CD4-positive, alpha-beta T cell treated with Interleukin-21 for 1 hour (primary cell): ENCODE data around the gene SERPINA1.
"Not testable (repeated sequence)": the region's sequence is repeated elsewhere in the genome, so short reads cannot be mapped to it uniquely, and the experiment has no call there.

ENCODE experiments used
- DNase-seq: peaks from one replicate; pipeline ENCODE4 v3.0.0-alpha.2; 2020

SERPINA1 gene

GRCh38 chr14:94382716-94383596 is 5.4 kb downstream of the SERPINA1 start:
- DNase-seq: no peak

- no peak for DNase-seq
Observed at GRCh38 chr14:94382099-94382715, 6.2 kb downstream of the SERPINA1 start.

DNA sequence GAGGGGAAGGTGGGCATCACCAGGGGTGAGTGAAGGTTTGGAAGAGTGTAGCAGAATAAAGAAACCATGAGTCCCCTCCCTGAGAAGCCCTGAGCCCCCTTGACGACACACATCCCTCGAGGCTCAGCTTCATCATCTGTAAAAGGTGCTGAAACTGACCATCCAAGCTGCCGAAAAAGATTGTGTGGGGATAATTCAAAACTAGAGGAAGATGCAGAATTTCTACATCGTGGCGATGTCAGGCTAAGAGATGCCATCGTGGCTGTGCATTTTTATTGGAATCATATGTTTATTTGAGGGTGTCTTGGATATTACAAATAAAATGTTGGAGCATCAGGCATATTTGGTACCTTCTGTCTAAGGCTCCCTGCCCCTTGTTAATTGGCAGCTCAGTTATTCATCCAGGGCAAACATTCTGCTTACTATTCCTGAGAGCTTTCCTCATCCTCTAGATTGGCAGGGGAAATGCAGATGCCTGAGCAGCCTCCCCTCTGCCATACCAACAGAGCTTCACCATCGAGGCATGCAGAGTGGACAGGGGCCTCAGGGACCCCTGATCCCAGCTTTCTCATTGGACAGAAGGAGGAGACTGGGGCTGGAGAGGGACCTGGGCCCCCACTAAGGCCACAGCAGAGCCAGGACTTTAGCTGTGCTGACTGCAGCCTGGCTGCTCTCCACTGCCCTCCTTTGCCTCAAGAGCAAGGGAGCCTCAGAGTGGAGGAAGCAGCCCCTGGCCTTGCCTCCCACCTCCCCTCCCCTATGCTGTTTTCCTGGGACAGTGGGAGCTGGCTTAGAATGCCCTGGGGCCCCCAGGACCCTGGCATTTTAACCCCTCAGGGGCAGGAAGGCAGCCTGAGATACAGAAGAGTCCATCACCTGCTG is 7.0 kb downstream of the SERPINA1 start:
- DNase-seq: no peak

- DNase-seq: no peak
Observed at GRCh38 chr14:94380225-94381148, 7.9 kb downstream of the SERPINA1 start.

DNA sequence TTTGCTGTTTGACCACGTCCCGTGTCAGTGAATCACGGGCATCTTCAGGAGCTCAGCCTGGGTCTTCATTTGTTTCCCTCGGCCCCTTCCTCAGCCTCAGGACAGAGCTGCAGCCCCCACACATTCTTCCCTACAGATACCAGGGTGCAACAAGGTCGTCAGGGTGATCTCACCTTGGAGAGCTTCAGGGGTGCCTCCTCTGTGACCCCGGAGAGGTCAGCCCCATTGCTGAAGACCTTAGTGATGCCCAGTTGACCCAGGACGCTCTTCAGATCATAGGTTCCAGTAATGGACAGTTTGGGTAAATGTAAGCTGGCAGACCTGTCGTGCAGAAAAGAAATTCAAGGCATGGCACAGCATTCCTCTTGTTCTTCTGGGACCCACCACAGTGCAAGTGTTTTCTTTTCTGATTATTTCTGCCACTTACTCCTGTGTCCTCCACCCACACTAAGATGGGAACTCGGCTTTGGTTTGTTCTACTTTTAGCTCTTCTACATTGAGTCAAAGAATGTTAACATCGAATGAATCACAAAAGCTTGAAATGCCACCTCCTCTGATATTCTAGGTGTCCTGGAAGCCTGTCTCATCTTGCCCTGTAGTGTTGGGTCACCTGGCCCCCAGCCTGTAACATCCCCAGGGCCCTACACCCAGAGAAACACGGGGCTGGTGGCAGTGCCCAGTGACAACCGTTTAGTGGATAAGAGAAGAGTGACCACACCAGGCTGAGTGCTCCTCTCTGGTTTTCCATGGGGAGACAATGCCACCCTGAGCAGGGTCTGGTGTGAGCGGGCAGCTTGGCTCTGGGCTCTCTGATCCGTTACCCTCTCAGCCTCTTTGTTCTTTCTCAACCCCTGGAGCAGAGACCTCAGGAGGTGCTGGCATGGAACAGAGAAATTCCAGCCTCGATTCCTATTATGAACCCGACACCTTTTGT is 8.8 kb downstream of the SERPINA1 start:
- no peak for DNase-seq

- no peak for DNase-seq
Observed at GRCh38 chr14:94378527-94379290, 9.7 kb downstream of the SERPINA1 start.

DNA sequence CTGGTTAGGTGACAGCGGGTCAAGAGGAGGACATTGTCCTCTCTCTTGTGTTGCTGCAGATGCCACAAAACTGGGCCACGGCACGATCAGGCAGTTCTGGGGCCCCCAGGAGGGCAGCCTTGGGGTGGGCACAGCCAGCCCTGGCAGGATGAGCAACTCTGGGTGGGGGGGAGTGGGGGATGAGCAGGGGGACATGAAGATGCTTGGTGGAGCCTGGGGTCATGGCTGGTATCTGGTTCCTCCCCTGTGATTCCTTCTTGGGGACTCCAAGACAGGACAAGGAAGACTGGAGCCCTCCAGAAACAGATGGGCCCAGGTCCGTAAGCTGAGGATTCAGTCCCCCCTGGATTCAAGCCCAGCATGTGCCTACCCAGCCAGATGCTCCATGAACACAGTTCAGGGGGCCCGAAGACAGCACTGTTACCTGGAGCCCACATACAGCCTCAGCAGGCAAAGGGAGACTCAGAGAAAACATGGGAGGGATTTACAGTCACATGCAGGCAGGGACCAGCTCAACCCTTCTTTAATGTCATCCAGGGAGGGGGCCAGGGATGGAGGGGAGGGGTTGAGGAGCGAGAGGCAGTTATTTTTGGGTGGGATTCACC is 10.4 kb downstream of the SERPINA1 start:
- DNase-seq: no peak

DNA sequence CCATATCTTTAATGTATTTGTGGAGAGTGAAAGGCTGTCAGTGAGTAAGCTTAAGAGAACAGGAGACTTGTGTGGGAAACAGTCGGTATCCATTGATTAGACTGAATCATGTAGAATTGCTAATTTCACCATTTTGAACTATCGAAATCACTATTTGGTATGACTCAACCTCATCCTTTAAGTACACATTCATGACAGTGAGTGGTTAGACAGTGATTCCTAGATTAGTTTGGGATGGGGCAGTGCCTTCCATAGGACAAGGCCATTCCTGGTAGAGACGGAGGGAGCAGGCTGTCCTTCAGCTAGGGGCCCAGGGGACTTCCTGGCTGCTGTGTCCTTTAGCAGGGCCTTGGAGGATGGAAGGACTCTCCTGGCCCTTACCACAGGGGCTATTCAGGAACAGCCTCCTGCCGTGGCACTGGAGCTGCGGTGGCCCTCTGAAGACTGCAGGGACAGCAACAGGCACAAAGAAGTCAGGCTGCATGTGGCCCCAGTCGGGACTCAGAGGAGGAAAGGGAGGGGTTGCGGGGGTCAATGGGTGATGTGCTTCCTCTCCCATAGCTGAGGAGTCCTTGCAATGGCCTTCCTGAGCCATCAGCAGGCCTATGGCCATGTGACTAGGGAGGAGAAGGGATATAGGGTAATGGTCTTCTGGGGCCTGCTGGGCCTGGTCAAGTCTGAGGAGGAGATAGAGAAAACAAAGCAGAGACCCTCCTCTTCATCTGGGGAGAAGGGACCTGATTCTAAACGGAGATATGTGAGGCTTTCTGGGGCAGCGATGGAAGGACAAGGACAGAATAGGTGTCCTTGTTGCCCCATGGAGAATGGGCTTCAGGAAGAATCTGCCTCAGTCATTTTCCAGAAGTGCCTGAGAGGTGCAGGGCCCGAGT is 11.2 kb downstream of the SERPINA1 start:
- DNase-seq: no peak

GRCh38 chr14:94376108-94376975 is 12.1 kb downstream of the SERPINA1 start:
- no peak for DNase-seq

DNA sequence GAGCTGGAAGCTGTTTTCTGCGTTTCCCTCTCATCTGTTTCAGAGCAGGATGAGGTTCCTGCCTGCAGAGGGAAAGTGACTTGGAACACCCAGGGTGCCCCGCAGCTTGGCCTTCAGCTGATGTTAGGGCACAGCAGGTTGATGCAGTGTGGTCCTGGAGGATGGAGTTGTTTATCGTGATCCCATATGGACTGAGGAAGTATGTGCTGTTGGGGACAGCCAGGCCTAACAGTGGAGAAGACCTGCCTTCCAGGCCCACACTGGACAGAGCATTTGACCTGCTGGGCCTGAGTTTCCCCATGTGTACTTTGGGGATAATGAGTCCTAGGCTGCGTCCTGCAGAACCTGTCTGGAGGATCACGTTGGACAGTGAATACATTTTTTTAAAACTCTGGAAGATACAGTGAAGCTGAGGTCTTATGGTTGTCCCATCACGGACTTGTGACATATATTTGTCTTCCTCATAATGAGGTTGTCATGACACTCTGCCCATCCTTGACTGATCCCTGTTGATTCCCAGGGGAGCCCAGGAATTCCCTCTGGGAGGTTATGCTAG is 12.8 kb downstream of the SERPINA1 start:
- no peak for DNase-seq

GRCh38 chr14:94374749-94375260 is 13.6 kb downstream of the SERPINA1 start:
- no peak for DNase-seq

GRCh38 chr14:94374116-94374515 is 14.3 kb downstream of the SERPINA1 start:
- no peak for DNase-seq

DNA sequence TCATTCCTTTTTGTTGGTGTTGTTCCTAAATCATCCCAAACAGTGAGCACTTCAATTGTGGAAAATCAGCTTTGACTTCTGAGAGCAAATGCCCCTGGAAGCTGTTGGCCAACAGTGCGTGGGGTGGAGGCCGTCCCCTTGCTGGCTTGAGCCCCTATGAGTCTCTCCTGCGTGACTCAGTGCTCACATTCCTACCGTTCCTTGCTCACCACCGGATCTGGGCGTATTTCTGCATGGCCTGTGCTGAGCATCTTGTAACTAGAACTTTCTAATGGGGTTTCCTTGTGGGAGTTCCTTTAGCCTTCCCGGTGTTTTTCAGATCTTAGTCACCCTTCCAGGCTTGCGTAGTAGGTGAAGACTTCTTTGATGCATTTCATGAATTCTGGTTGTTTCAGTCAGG is 14.7 kb downstream of the SERPINA1 start:
- DNase-seq: no peak

DNA sequence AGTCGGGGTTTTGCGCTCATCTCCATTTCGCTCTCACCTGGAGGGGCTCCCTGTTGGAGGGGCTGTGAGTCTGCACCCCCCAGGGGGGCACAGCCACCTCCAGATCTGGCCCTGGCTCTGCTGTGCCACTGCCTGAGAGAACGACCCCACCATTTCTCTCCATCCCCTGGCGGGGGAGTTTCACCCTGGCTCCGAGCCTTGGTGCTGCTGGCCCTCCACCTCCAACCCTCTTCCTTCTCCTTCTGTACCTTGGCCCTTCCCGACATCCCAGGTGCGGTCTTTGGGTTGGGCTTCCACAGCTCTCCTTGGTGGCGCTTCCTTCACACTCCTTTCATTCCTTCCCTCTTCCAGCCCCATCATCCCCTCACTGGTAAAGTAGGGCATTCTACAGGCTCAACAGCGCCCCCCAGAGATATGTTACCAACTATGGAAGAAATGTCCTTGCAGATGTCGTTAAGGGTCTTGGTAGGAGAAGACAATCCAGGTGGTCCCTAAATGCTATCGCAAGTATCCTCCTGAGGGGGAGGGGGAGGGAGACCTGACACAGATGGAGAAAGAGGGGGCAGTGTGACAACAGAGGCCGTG is 16.3 kb downstream of the SERPINA1 start:
- DNase-seq: no peak

- no peak for DNase-seq
Observed at GRCh38 chr14:94370524-94370910, 17.9 kb downstream of the SERPINA1 start.

DNA sequence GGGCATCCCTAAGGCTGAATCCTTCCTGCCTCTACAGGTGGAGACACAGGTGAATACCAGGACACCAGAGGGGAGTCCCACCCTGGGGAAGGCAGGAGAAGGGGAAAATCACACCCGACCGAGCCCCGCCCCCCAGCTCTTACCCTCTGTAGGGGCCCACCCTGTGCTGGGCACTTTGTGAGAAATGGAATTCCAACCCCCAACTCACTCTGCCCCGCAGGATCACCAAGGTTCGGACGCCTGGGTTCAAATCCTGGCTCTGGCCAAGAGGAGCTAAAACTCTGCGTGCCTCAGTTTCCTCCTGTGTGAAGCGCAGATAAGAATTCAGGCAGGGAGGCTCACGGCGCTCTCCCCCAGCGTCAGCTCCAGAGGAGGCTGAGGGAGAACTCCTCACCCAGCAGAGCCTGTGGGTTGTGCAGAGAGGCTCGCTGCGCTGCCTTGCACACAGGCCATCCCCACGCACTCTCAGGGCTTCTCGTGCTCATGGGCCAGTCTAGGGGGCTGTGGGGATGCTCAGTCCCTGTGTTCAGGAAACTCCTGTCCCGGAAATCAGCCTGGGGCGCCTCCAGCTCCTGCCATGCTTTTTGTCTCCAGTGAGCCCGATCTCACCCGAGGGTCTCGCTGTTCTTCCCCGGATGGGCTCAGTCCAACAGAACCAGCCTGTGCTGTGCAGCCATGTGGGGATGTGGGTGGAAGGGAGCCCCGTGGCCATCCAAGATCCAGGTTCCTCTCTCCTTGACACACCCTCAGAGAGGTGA is 18.5 kb downstream of the SERPINA1 start:
- DNase-seq: not testable (repeated sequence)
